GM23248 (cell line): ENCODE measurements around the gene SND1.

ENCODE experiments used
- EZH2 ChIP-seq: fragments of 200-600 bp; sonication (generic); IDR thresholded peaks from 2 replicates; pipeline ENCODE4 v1.6.1; 2018; ENCODE audit warnings: antibody characterized with exemption, mild to moderate bottlenecking; ENCODE audit not compliant: insufficient read depth, poor library complexity, severe bottlenecking
- EZH2phosphoT487 ChIP-seq: fragments of 200-600 bp; sonication (generic); IDR thresholded peaks from 2 replicates; pipeline ENCODE4 v1.6.1; 2018; ENCODE audit warnings: antibody characterized with exemption, moderate library complexity, mild to moderate bottlenecking, low read depth; ENCODE audit not compliant: insufficient read depth

DNA sequence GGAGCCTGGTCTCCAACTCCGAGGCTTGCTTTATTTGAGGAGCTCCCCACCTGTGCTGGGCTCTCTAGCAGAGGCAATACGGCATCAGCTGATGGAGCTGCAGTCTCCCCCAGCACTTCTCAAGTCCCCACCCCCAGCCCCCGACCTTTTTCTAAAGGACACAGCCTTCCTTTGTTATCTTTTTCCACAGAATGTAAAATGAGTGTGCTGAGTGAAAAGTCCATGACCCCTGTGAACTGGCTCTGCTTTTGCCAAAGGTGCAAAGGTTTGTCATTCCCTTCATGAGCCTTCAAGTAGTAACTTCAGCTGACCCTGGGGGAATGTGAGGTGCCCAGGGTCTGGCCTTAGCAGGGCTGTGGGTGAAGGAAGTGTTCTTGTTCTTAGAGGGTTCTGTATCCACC lies 353.8 kb downstream of the SND1 start:
- TF ChIP-seq EZH2 (no peak), EZH2phosphoT487 (no peak)
